RWPE2 (cell line): ENCODE data around the gene ARHGEF10L.

ENCODE experiments used
- ATAC-seq: fragments of 200-7000 bp; cut with Tn5 transposase; 3 replicates; pipeline ENCODE4 v1.9.1; 2021; ENCODE audit warnings: low read depth
- DNase-seq: peaks from one replicate; pipeline ENCODE4 v3.0.0-alpha.2; 2020; ENCODE audit warnings: low spot score
- H3K27ac ChIP-seq: fragments of 450-650 bp; 2 replicates; pipeline ENCODE4 v1.5.1; 2017; ENCODE audit warnings: mild to moderate bottlenecking; ENCODE audit not compliant: poor library complexity, severe bottlenecking
- H3K27me3 ChIP-seq: fragments of 250-450 bp; sonication (Bioruptor Pico); 2 replicates; pipeline ENCODE4 v1.5.1; 2021; ENCODE audit warnings: mild to moderate bottlenecking, moderate library complexity; ENCODE audit not compliant: insufficient read depth, poor library complexity, severe bottlenecking
- H3K36me3 ChIP-seq: fragments of 250-450 bp; sonication (Bioruptor Pico); 2 replicates; pipeline ENCODE4 v1.5.1; 2020; ENCODE audit warnings: low read depth, mild to moderate bottlenecking, moderate library complexity
- H3K4me1 ChIP-seq: fragments of 250-450 bp; sonication (Bioruptor Pico); 2 replicates; pipeline ENCODE4 v1.5.1; 2021; ENCODE audit warnings: mild to moderate bottlenecking, moderate library complexity; ENCODE audit not compliant: insufficient read depth, poor library complexity, severe bottlenecking
- H3K4me3 ChIP-seq: fragments of 250-450 bp; sonication (Bioruptor Pico); 2 replicates; pipeline ENCODE4 v1.5.1; 2021; ENCODE audit warnings: mild to moderate bottlenecking, moderate library complexity; ENCODE audit not compliant: severe bottlenecking
- H3K9me3 ChIP-seq: fragments of 250-450 bp; sonication (Bioruptor Pico); 2 replicates; pipeline ENCODE4 v1.5.1; 2021; ENCODE audit warnings: mild to moderate bottlenecking, moderate library complexity; ENCODE audit not compliant: severe bottlenecking
- CTCF ChIP-seq: fragments of 450-650 bp; IDR thresholded peaks from one replicate; pipeline ENCODE4 v1.5.1; 2017; ENCODE audit warnings: mild to moderate bottlenecking, moderate library complexity; ENCODE audit not compliant: poor library complexity, severe bottlenecking

The ARHGEF10L gene

GRCh38 chr1:17711941-17712340, 172.4 kb downstream of the ARHGEF10L start:
- Histone ChIP-seq H3K27me3 (no peaks in the 10 kb centered on the region), H3K9me3 (no peaks in the 10 kb centered on the region), H3K4me1 (no peaks in the 10 kb centered on the region), H3K4me3 (no peak overlapping the region), H3K27ac (no peak overlapping the region), H3K36me3 (no peaks in the 10 kb centered on the region)
- ATAC-seq: no peak
- no peak for TF ChIP-seq CTCF
- DNase-seq: no peak

GRCh38 chr1:17713993-17714392, 174.5 kb downstream of the ARHGEF10L start:
- H3K4me3 ChIP-seq: no peak overlapping the region
- no peak overlapping the region for H3K27ac ChIP-seq
- ATAC-seq: no peak

GRCh38 chr1:17717594-17718535, 178.4 kb downstream of the ARHGEF10L start:
- ATAC-seq (no peak), DNase-seq (no peak)
- Histone ChIP-seq H3K27ac (no peak overlapping the region), H3K9me3 (no peaks in the 10 kb centered on the region), H3K4me1 (no peaks in the 10 kb centered on the region), H3K27me3 (no peaks in the 10 kb centered on the region), H3K36me3 (no peaks in the 10 kb centered on the region), H3K4me3 (no peak overlapping the region)
- no peak for TF ChIP-seq CTCF

More at GRCh38 chr1:17713993-17714392, 174.5 kb downstream of the ARHGEF10L start:
- Histone ChIP-seq H3K36me3 (no peaks in the 10 kb centered on the region), H3K27me3 (no peaks in the 10 kb centered on the region), H3K4me1 (no peaks in the 10 kb centered on the region), H3K9me3 (no peaks in the 10 kb centered on the region)
- no peak for DNase-seq
- no peak for TF ChIP-seq CTCF

- Histone ChIP-seq H3K4me3 (no peak overlapping the region), H3K4me1 (no peaks in the 10 kb centered on the region), H3K9me3 (no peaks in the 10 kb centered on the region), H3K27me3 (no peaks in the 10 kb centered on the region), H3K36me3 (no peaks in the 10 kb centered on the region), H3K27ac (no peak overlapping the region)
- no peak for ATAC-seq
- no peak for TF ChIP-seq CTCF
- DNase-seq: no peak
Observed at GRCh38 chr1:17719874-17720273, 180.4 kb downstream of the ARHGEF10L start.

GRCh38 chr1:17721444-17721843, 181.9 kb downstream of the ARHGEF10L start:
- ATAC-seq: no peak
- no peak for TF ChIP-seq CTCF
- H3K27ac ChIP-seq: no peak overlapping the region
- H3K4me3 ChIP-seq: no peak overlapping the region
- DNase-seq: no peak
- H3K9me3 ChIP-seq: no peaks in the 10 kb centered on the region
- H3K36me3 ChIP-seq: no peaks in the 10 kb centered on the region
- H3K27me3 ChIP-seq: no peaks in the 10 kb centered on the region
- H3K4me1 ChIP-seq: no peaks in the 10 kb centered on the region
